HTERT RPE-1 (cell line): Measurements from ENCODE around the gene CTNS.

Experiments
- in situ Hi-C: fragments of 300-500 bp; cut with MboI; formaldehyde crosslinking; loops from 4 replicates; pipeline ENCODE4 v1.14.3; 2020; ENCODE audit warnings: low sequenced_read_pairs

The CTNS gene

GRCh38 chr17:3636154-3636907 is at the start of gene CTNS, which contains the start of gene SHPK:
CTNS (plus strand) TSS chr17:3636760; CDS start chr17:3640207, 3,447 bp downstream.
SHPK (minus strand) TSS chr17:3636250; CDS start chr17:3636219, 31 bp downstream.
- in situ Hi-C loops: no loop called here

- in situ Hi-C loops: no loop called here
Measured at GRCh38 chr17:3589784-3590183, 46.8 kb upstream of the CTNS start.

GRCh38 chr17:3590231-3590630 is 46.3 kb upstream of the CTNS start:
- in situ Hi-C loops: no loop called here

GRCh38 chr17:3590768-3591167 is 45.8 kb upstream of the CTNS start:
- in situ Hi-C loops: no loop called here

- in situ Hi-C loops: no loop called here
Measured at GRCh38 chr17:3592216-3592860, 44.2 kb upstream of the CTNS start.

GRCh38 chr17:3593384-3593783 is 43.2 kb upstream of the CTNS start:
- in situ Hi-C loops: no loop called here

GRCh38 chr17:3594051-3594800 is 42.3 kb upstream of the CTNS start:
- in situ Hi-C loops: no loop called here

- in situ Hi-C loops: no loop called here
Measured at GRCh38 chr17:3594976-3595375, 41.6 kb upstream of the CTNS start.

GRCh38 chr17:3596804-3597464 is 39.6 kb upstream of the CTNS start:
- in situ Hi-C loops: no loop called here

GRCh38 chr17:3598078-3598477 is 38.5 kb upstream of the CTNS start:
- in situ Hi-C loops: no loop called here

- in situ Hi-C loops: no loop called here
Measured at GRCh38 chr17:3600529-3601205, 35.9 kb upstream of the CTNS start.

- in situ Hi-C loops: no loop called here
Measured at GRCh38 chr17:3602499-3602898, 34.1 kb upstream of the CTNS start.

GRCh38 chr17:3603119-3603869 is 33.3 kb upstream of the CTNS start:
- in situ Hi-C loops: no loop called here

- in situ Hi-C loops: no loop called here
Measured at GRCh38 chr17:3603870-3604259, 32.7 kb upstream of the CTNS start.

- in situ Hi-C loops: no loop called here
Measured at GRCh38 chr17:3609689-3610088, 26.9 kb upstream of the CTNS start.

GRCh38 chr17:3610523-3610922 is 26.0 kb upstream of the CTNS start:
- in situ Hi-C loops: no loop called here

- in situ Hi-C loops: no loop called here
Measured at GRCh38 chr17:3613124-3613523, 23.4 kb upstream of the CTNS start.

GRCh38 chr17:3615160-3615870 is 21.2 kb upstream of the CTNS start:
- in situ Hi-C loops: no loop called here

- in situ Hi-C loops: no loop called here
Measured at GRCh38 chr17:3621146-3621720, 15.3 kb upstream of the CTNS start.
